Heart left ventricle (tissue), 16 donors: ENCODE measurements around the gene CIP2A. TPM values are rescaled to one million over a fixed set of nuclear protein-coding genes. Genes with fewer than 3 reads are reported as not detected.

ENCODE experiments used
- ATAC-seq, 4 donors: fragments of 200-7000 bp; cut with Tn5 transposase; one replicate each; pipeline ENCODE4 v1.9.1; 2020 to 2022; ENCODE audit warnings: moderate library complexity in 4 of 4, mild to moderate bottlenecking in 3 of 4, moderate number of reproducible peaks in 1 of 4
- DNase-seq, 5 donors: peaks; one replicate each; pipeline ENCODE4 v3.0.0-alpha.2; 2020
- H3K27ac ChIP-seq, 12 donors: fragments of 200-600 bp; sonication (generic) in 4 of 12; one replicate each; pipeline versions ENCODE4 v1.5.0 to v1.8.0; 2016 to 2022; ENCODE audit warnings: mild to moderate bottlenecking in 2 of 12
- H3K27me3 ChIP-seq, 9 donors: fragments of 200-600 bp; sonication (generic) in 2 of 9; one replicate each; pipeline versions ENCODE4 v1.5.1 to v1.8.0; 2016 to 2022; ENCODE audit warnings: mild to moderate bottlenecking in 3 of 9
- H3K36me3 ChIP-seq, 9 donors: fragments of 200-600 bp; sonication (generic) in 2 of 9; one replicate each; pipeline versions ENCODE4 v1.5.0 to v1.8.0; 2018 to 2022; ENCODE audit warnings: mild to moderate bottlenecking in 2 of 9
- H3K4me1 ChIP-seq, 12 donors: fragments of 200-600 bp; sonication (generic) in 4 of 12; one replicate each; pipeline versions ENCODE4 v1.5.0 to v1.8.0; 2016 to 2022; ENCODE audit warnings: mild to moderate bottlenecking in 3 of 12
- H3K4me3 ChIP-seq, 12 donors: fragments of 200-600 bp; sonication (generic) in 4 of 12; one replicate each; pipeline versions ENCODE4 v1.5.0 to v1.8.0; 2017 to 2022; ENCODE audit warnings: mild to moderate bottlenecking in 9 of 12, moderate library complexity in 4 of 12
- H3K9me3 ChIP-seq, 12 donors: fragments of 200-600 bp; sonication (generic) in 4 of 12; one replicate each; pipeline versions ENCODE4 v1.5.0 to v1.8.0; 2016 to 2022; ENCODE audit warnings: mild to moderate bottlenecking in 1 of 12
- POLR2A ChIP-seq, 2 donors: fragments of 450-650 bp; IDR thresholded peaks; one replicate each; pipeline ENCODE4 v1.6.1; 2017; ENCODE audit warnings: antibody characterized with exemption in 2 of 2, mild to moderate bottlenecking in 2 of 2, moderate library complexity in 2 of 2
- WGBS, 4 donors: extraction: QIAGEN DNeasy Blood & Tissue Kit in 2 of 4; methylation state at CpG; one replicate each; pipeline versions ENCODE4 v1.1.5 to v1.1.7; 2013 to 2018; 5-methylcytosine and 5-hydroxymethylcytosine counted together
- intact Hi-C, 10 donors: fragments of 100-400 bp; cut with DNase I; formaldehyde crosslinking; loops; one replicate each; pipeline versions ENCODE4 v1.11.1 to v1.14.2; 2022
- polyA plus RNA-seq, 2 donors: library from polyadenylated mRNA; stranded (reverse); fragments of 200-250 nt; gene quantifications; one replicate each; pipeline ENCODE4 v1.2.3, GENCODE V29; 2013
- total RNA-seq, 9 donors: library from RNA; depleted of rRNA in 2 of 9; stranded (reverse); fragments of >200 nt in 2 of 9; fragmentation: NEBNext Ultra II Directional in 3 of 9; extraction: Animal tissue kit (Norgen Biotek cat#: 25700) in 3 of 9; gene quantifications; one replicate each; pipeline versions ENCODE4 v1.1.0 to v1.2.4, GENCODE V29; 2016 to 2023
- TF ChIP-seq, protein P1 (sequence below), 12 donors: fragments of 200-600 bp; sonication (generic) in 4 of 12; IDR thresholded peaks; one replicate each; pipeline versions ENCODE4 v1.5.0 to v1.8.0; 2018 to 2022; ENCODE audit warnings: antibody characterized with exemption in 12 of 12, mild to moderate bottlenecking in 5 of 12
- donor health status: ischemic (EF 13 %, LVEDD 7.1; RV severe dilation, severe dysfunction).
- donor health status: healthy with polysubstance abuse.
- donor health status: DM: no; HTN: yes; CAD: no.
- donor health status: DM: no; HTN: no; CAD: no.
- donor health status: ischemic (EF 25% LVEDD 6.9; RV normal size, moderate dysfunction).
- donor health status: ischemic (EF 25% LVEDD 5.7; RV mildly dilated, moderate dysfunction).
- donor health status: healthy.
- donor health status: DM: yes; HTN: yes; CAD: no.
- donor health status: ischemic (EF 35%, LVEDD 5.7; RV mildly dilated, moderate dysfunction).
- donor health status: nonischemic (EF 11% LVEDD 7.7; RV severe dilation, severe dysfunction).
- donor health status: DM: yes; HTN: yes; CAD: no.
- donor health status: PGD.
- donor health status: ischemic (EF 29% LVEDD 5.4; RV normal size, mild dysfunction).
- donor health status: nonischemic (EF 23%, LVEDD 6.1; RV moderate dilation, normal function).

CIP2A gene
- total and polyA plus RNA-seq, 11 donors, result 0.19 to 4.7 (median 1.2) TPM

DNA sequence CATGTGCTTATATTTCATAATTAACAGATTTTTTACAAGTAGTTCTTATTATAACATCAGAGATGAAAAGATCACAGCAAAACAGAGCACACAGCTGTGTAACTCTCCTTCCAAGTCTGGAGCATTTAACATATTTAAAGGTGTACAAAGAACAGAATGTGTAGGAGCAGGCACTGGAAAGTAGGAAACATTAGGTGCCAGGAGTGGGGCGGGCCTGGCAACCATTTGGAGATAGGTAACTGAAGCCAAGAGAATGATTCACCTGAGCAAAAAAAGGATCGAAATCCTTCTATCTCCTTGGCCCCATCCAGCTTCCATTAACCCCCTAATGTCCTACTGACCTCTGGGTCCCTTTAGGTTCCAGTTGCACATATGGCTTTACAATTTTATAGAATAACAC, 76.6 kb downstream of the CIP2A start:
- no peak for ATAC-seq
- WGBS, 4 donors, result 58 to 74% (median 67%) methylated on average over 2 of the region's 2 CpGs
- intact Hi-C loops, result no loop called here
- Histone ChIP-seq H3K36me3 (no peaks in the 10 kb centered on the region), H3K9me3 (no peaks in the 10 kb centered on the region), H3K27me3 (no peaks in the 10 kb centered on the region), H3K4me1 (peaks cover 0 to 9% (median 0%) of the 10 kb centered on the region in 12 donors), H3K27ac (no peak overlapping the region), H3K4me3 (no peak overlapping the region)
- TF ChIP-seq, protein P1, sequence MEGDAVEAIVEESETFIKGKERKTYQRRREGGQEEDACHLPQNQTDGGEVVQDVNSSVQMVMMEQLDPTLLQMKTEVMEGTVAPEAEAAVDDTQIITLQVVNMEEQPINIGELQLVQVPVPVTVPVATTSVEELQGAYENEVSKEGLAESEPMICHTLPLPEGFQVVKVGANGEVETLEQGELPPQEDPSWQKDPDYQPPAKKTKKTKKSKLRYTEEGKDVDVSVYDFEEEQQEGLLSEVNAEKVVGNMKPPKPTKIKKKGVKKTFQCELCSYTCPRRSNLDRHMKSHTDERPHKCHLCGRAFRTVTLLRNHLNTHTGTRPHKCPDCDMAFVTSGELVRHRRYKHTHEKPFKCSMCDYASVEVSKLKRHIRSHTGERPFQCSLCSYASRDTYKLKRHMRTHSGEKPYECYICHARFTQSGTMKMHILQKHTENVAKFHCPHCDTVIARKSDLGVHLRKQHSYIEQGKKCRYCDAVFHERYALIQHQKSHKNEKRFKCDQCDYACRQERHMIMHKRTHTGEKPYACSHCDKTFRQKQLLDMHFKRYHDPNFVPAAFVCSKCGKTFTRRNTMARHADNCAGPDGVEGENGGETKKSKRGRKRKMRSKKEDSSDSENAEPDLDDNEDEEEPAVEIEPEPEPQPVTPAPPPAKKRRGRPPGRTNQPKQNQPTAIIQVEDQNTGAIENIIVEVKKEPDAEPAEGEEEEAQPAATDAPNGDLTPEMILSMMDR (IDR thresholded peaks at IDR 0.05), result no peak
- no peak for TF ChIP-seq POLR2A (IDR thresholded peaks at IDR 0.05)
- no peak for DNase-seq

DNA sequence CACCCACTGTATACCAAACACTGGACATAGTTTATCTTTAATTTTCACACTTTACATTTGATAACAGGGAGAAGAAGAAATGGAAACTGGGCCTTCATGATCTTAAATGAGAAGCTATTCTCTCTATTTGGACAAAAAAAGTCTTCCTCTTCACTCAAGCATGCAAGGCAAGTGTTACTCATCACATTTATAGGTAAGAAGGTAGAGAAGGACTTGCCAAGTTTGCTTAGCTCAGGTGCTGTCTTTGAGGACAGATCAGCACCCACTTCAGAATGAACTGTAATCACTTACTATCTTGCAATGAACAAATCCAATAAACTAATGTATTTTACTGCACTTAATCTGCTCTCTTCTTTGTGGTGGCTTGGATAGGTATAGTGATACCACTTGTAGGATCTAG, 77.7 kb downstream of the CIP2A start:
- no peaks in the 10 kb centered on the region for H3K36me3 ChIP-seq
- H3K27me3 ChIP-seq, result no peaks in the 10 kb centered on the region
- no peak for ATAC-seq
- H3K9me3 ChIP-seq, result no peaks in the 10 kb centered on the region
- TF ChIP-seq POLR2A (IDR thresholded peaks at IDR 0.05), result no peak
- TF ChIP-seq, protein P1 (IDR thresholded peaks at IDR 0.05), result no peak
- no peak for DNase-seq
- no peak overlapping the region for H3K4me3 ChIP-seq
- H3K27ac ChIP-seq, result no peak overlapping the region
- intact Hi-C loops, result no loop called here
- H3K4me1 ChIP-seq, result peaks cover 0 to 9% (median 0%) of the 10 kb centered on the region in 12 donors

DNA sequence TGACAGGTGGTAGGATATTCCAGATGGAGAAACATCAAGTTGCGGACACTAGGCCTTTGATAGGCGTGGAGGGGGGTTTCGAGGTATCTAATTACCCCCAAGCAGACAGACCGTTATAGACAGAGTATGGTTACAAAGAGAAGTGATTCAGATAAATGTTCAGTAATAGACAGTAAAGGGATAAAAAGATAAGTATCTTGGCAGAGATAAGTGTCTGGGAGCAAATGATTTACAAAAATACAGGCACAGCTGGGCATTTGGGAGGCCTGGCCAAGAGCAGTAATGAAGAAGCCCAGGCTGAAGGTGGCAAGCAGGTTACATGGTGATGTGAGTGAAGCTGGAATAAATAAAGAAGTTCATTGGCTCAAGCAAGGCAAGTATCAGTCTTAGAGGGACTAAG, 78.2 kb downstream of the CIP2A start:
- DNase-seq (no peak), ATAC-seq (no peak)
- 95 to 98% (median 97%) methylated on average over 4 of the region's 4 CpGs for WGBS, 4 donors
- no peaks in the 10 kb centered on the region for H3K9me3 ChIP-seq
- no peak overlapping the region for H3K4me3 ChIP-seq
- H3K36me3 ChIP-seq, result no peaks in the 10 kb centered on the region
- TF ChIP-seq, protein P1 (IDR thresholded peaks at IDR 0.05), result no peak
- intact Hi-C loops, result no loop called here
- H3K27ac ChIP-seq, result no peak overlapping the region
- H3K4me1 ChIP-seq, result peaks cover 0 to 9% (median 0%) of the 10 kb centered on the region in 12 donors
- no peaks in the 10 kb centered on the region for H3K27me3 ChIP-seq

DNA sequence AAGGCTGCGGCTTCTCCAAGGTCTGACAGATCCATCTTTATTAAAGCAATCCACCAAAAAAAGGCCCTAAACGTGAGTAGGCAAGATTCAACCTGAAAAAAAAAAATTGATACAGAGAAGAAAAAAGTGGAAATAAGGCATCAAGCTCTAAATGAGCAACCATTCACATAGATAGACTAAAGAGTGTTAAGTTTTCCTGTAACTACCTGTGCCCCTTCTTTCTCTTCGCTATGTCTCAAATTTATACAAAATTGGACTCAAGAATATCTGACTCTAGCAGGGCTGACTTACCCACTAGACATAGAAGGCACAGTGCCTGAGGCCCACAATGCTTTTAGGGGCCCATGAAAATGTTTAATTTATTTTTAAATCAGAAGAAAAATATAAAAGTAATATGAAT, 78.7 kb downstream of the CIP2A start, which contains the start of gene MYH15:
MYH15 (minus strand) TSS at position 101 of the 400 bp plus-strand sequence; CDS start at position 35, 66 bp downstream.
- no peak within 1 kb of the TSS for H3K27ac ChIP-seq

More for the DNA sequence above, 78.7 kb downstream of the CIP2A start, which contains the start of gene MYH15:
- DNase-seq (no peak), ATAC-seq (no peak)
- TF ChIP-seq POLR2A (IDR thresholded peaks at IDR 0.05), result no peak
- TF ChIP-seq, protein P1 (IDR thresholded peaks at IDR 0.05), result no peak
- H3K4me3 ChIP-seq, result no peak within 1 kb of the TSS
- no peaks in the 10 kb centered on the region for H3K36me3 ChIP-seq
- H3K4me1 ChIP-seq, result peaks cover 0 to 9% (median 0%) of the 10 kb centered on the region in 12 donors
- H3K9me3 ChIP-seq, result no peaks in the 10 kb centered on the region
- intact Hi-C loops, result no loop called here
- H3K27me3 ChIP-seq, result no peaks in the 10 kb centered on the region
- WGBS, 4 donors, result 89 to 94% (median 93%) methylated on average over 3 of the region's 3 CpGs
